Breast epithelium (tissue), 3 donors: ENCODE measurements around the gene LEPROT.

Experiments
- CTCF ChIP-seq, 3 donors: fragments of 450-650 bp; IDR thresholded peaks; one replicate each; pipeline ENCODE4 v1.5.1; 2016 to 2017; ENCODE audit warnings: antibody characterized with exemption in 3 of 3, mild to moderate bottlenecking in 3 of 3, moderate library complexity in 3 of 3
- POLR2A ChIP-seq: fragments of 450-650 bp; IDR thresholded peaks from one replicate; pipeline ENCODE4 v1.6.1; 2016; ENCODE audit warnings: antibody characterized with exemption, mild to moderate bottlenecking, moderate library complexity
- POLR2AphosphoS5 ChIP-seq, 3 donors: sonication (generic); formaldehyde crosslinking; IDR thresholded peaks; one replicate each; pipeline ENCODE4 v1.6.1; 2017; ENCODE audit warnings: antibody characterized with exemption in 3 of 3

- TF ChIP-seq POLR2A (no peak), POLR2AphosphoS5 (IDR thresholded peaks at IDR 0.05) (no peak), CTCF (IDR thresholded peaks at IDR 0.05) (no peak)
These were observed 4.5 kb downstream of the LEPROT start for GRCh38 chr1:65425006-65425405.
